H9 (cell line): ENCODE measurements around the gene SLC12A2. TPM values are rescaled to one million over a fixed set of nuclear protein-coding genes. Genes with fewer than 3 reads are reported as not detected.

Experiments
- DNase-seq: peaks from one replicate; pipeline ENCODE4 v3.0.0-alpha.2; 2017
- H2AFZ ChIP-seq: one replicate; pipeline ENCODE4 v1.6.1; 2013; ENCODE audit warnings: mild to moderate bottlenecking, low read length, control low read depth, moderate library complexity
- H2AK5ac ChIP-seq: 2 replicates; pipeline ENCODE4 v1.6.1; 2013; ENCODE audit warnings: low read length, control low read depth, mixed read lengths; ENCODE audit not compliant: insufficient read length
- H2BK120ac ChIP-seq: one replicate; pipeline ENCODE4 v1.6.1; 2013; ENCODE audit warnings: low read depth, mild to moderate bottlenecking, low read length, control low read depth, inconsistent platforms; ENCODE audit not compliant: poor library complexity, severe bottlenecking
- H2BK12ac ChIP-seq: 2 replicates; pipeline ENCODE4 v1.6.1; 2013; ENCODE audit warnings: low read length, control low read depth, mixed read lengths, low read depth; ENCODE audit not compliant: insufficient read length
- H2BK15ac ChIP-seq: 2 replicates; pipeline ENCODE4 v1.6.1; 2013; ENCODE audit warnings: low read depth, low read length, control low read depth
- H2BK20ac ChIP-seq: one replicate; pipeline ENCODE4 v1.6.1; 2013; ENCODE audit warnings: low read depth, mild to moderate bottlenecking, low read length, control low read depth, inconsistent platforms; ENCODE audit not compliant: poor library complexity, severe bottlenecking
- H2BK5ac ChIP-seq: 2 replicates; pipeline ENCODE4 v1.6.1; 2013; ENCODE audit warnings: low read length, control low read depth, mixed read lengths; ENCODE audit not compliant: insufficient read length
- H3K14ac ChIP-seq: 2 replicates; pipeline ENCODE4 v1.6.1; 2013; ENCODE audit warnings: low read length, control low read depth; ENCODE audit not compliant: insufficient read depth
- H3K18ac ChIP-seq: 2 replicates; pipeline ENCODE4 v1.6.1; 2013; ENCODE audit warnings: low read depth, mild to moderate bottlenecking, mixed read lengths, low read length, control low read depth; ENCODE audit not compliant: insufficient read length
- H3K23ac ChIP-seq: 2 replicates; pipeline ENCODE4 v1.6.1; 2013; ENCODE audit warnings: low read length, control low read depth, mixed read lengths, low read depth; ENCODE audit not compliant: insufficient read length
- H3K23me2 ChIP-seq: 2 replicates; pipeline ENCODE4 v1.6.1; 2013; ENCODE audit warnings: low read depth, mild to moderate bottlenecking, mixed read lengths, low read length, control low read depth; ENCODE audit not compliant: insufficient read length, poor library complexity, severe bottlenecking
- H3K27ac ChIP-seq: 2 replicates; pipeline ENCODE4 v1.5.1; 2013; ENCODE audit warnings: low read length, control low read depth, mixed read lengths, low read depth; ENCODE audit not compliant: insufficient read length
- H3K27me3 ChIP-seq: 2 replicates; pipeline ENCODE4 v1.6.1; 2013; ENCODE audit warnings: low read length, control low read depth, inconsistent platforms; ENCODE audit not compliant: insufficient read depth
- H3K4ac ChIP-seq: 2 replicates; pipeline ENCODE4 v1.6.1; 2013; ENCODE audit warnings: low read depth, mild to moderate bottlenecking, control low read depth, inconsistent platforms, low read length, moderate library complexity
- H3K4me1 ChIP-seq: 2 replicates; pipeline ENCODE4 v1.6.1; 2013; ENCODE audit warnings: low read length, control low read depth, inconsistent platforms; ENCODE audit not compliant: insufficient read depth
- H3K4me2 ChIP-seq: 2 replicates; pipeline ENCODE4 v1.6.1; 2013; ENCODE audit warnings: low read length, control low read depth, mixed read lengths; ENCODE audit not compliant: insufficient read length, insufficient read depth
- H3K56ac ChIP-seq: 2 replicates; pipeline ENCODE4 v1.6.1; 2013; ENCODE audit warnings: low read depth, mild to moderate bottlenecking, mixed read lengths, low read length, control low read depth; ENCODE audit not compliant: insufficient read length
- H3K79me1 ChIP-seq: 2 replicates; pipeline ENCODE4 v1.6.1; 2013; ENCODE audit warnings: low read depth, mild to moderate bottlenecking, moderate library complexity, low read length, control low read depth, inconsistent platforms; ENCODE audit not compliant: insufficient read depth, poor library complexity, severe bottlenecking
- H3K79me2 ChIP-seq: 2 replicates; pipeline ENCODE4 v1.6.1; 2013; ENCODE audit warnings: low read length, control low read depth, inconsistent platforms; ENCODE audit not compliant: insufficient read depth
- H3K9ac ChIP-seq: 2 replicates; pipeline ENCODE4 v1.6.1; 2013; ENCODE audit warnings: low read length, control low read depth, mixed read lengths; ENCODE audit not compliant: insufficient read length; ENCODE audit errors: extremely low read depth
- H3K9me3 ChIP-seq: one replicate; pipeline ENCODE4 v1.6.1; 2013; ENCODE audit warnings: low read depth, low read length, inconsistent platforms; ENCODE audit not compliant: control insufficient read depth
- H3T11ph ChIP-seq: one replicate; pipeline ENCODE4 v1.6.1; 2013; ENCODE audit warnings: mild to moderate bottlenecking, low read length, control low read depth, inconsistent platforms
- H4K20me1 ChIP-seq: one replicate; pipeline ENCODE4 v1.6.1; 2013; ENCODE audit not compliant: control insufficient read depth, insufficient read length, insufficient read depth
- H4K5ac ChIP-seq: 2 replicates; pipeline ENCODE4 v1.6.1; 2013; ENCODE audit warnings: low read depth, mild to moderate bottlenecking, mixed read lengths, low read length, control low read depth; ENCODE audit not compliant: insufficient read length
- H4K8ac ChIP-seq: replicated peaks from 2 replicates; pipeline ENCODE4 v1.6.1; 2013; ENCODE audit warnings: low read length, control low read depth, mixed read lengths, low read depth; ENCODE audit not compliant: insufficient read length
- H4K91ac ChIP-seq: 2 replicates; pipeline ENCODE4 v1.6.1; 2013; ENCODE audit warnings: low read depth, mild to moderate bottlenecking, moderate library complexity, mixed read lengths, low read length, control low read depth; ENCODE audit not compliant: insufficient read length
- H3K27ac Mint-ChIP-seq, 3 experiments: 2 replicates in 2 of 3; 3 replicates in 1 of 3; pipeline ENCODE4 v1.8.0; 2020 to 2021; ENCODE audit warnings: mixed read lengths in 3 of 3, mild to moderate bottlenecking in 1 of 3, moderate library complexity in 1 of 3
- H3K27me3 Mint-ChIP-seq: 2 replicates; pipeline ENCODE4 v1.8.0; 2021; ENCODE audit warnings: low read depth, mild to moderate bottlenecking, moderate library complexity, mixed read lengths
- H3K36me3 Mint-ChIP-seq, 3 experiments: 2 replicates in 2 of 3; 3 replicates in 1 of 3; pipeline ENCODE4 v1.8.0; 2020 to 2021; ENCODE audit warnings: low read depth in 3 of 3, mixed read lengths in 3 of 3; ENCODE audit not compliant: insufficient read depth in 1 of 3
- H3K4me1 Mint-ChIP-seq, 2 experiments: 2 replicates each; pipeline ENCODE4 v1.8.0; 2020; ENCODE audit warnings: mixed read lengths in 2 of 2
- H3K4me3 Mint-ChIP-seq, 2 experiments: 2 replicates in 1 of 2; 3 replicates in 1 of 2; pipeline ENCODE4 v1.8.0; 2020 to 2021; ENCODE audit warnings: mild to moderate bottlenecking in 2 of 2, mixed read lengths in 2 of 2, moderate library complexity in 1 of 2
- H3K9me3 Mint-ChIP-seq, 2 experiments: 2 replicates in 1 of 2; 3 replicates in 1 of 2; pipeline ENCODE4 v1.8.0; 2020; ENCODE audit warnings: mild to moderate bottlenecking in 2 of 2, mixed read lengths in 2 of 2, moderate library complexity in 1 of 2
- WGBS: extraction: QIAGEN DNeasy Blood & Tissue Kit; methylation state at CpG from one replicate; pipeline ENCODE4 v1.1.7; 2013; ENCODE audit warnings: missing lambda C conversion rate, low lambda C conversion rate, mixed read lengths; ENCODE audit not compliant: insufficient read length; ENCODE audit errors: extremely low coverage; 5-methylcytosine and 5-hydroxymethylcytosine counted together
- total RNA-seq: library from RNA; stranded (reverse); gene quantifications from 2 replicates; pipeline ENCODE4 v1.2.1, GENCODE V29; 2021
- TF ChIP-seq, protein P1 (sequence below): fragments of 200-600 bp; sonication (generic); conservative IDR thresholded peaks from 3 replicates; pipeline ENCODE4 v1.8.0; 2021; ENCODE audit warnings: antibody characterized with exemption, mild to moderate bottlenecking

SLC12A2 gene
- total RNA-seq, 1 experiment from 2014 or later = 17.9 TPM

DNA sequence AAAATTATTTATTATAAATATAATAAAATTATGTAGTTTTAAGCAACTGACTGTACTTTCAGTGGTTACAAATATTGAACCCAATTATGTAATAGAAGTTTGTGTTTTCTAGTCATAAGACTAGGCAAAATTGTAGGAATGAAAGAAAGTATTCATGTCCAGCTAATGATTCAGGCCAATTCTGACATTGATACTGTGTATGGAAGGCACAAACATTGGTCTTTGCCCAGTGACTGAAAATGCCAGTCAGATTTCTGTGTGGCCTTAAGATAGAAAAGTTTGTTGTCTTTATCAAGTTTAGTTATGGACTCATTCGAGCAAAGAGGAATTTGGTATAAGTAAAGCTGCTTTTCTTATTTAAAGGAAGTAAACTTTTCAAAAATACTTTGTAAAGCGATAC, 60.3 kb downstream of the SLC12A2 start:
- no peak overlapping the region for H3K27ac Mint-ChIP-seq
- no CpG with 5 or more reads among the region's 2 CpGs for WGBS

More for the DNA sequence above, 60.3 kb downstream of the SLC12A2 start:
- Histone ChIP-seq H2BK20ac (no peak overlapping the region), H2AK5ac (no peak overlapping the region), H3T11ph (no peak overlapping the region), H2BK120ac (no peak overlapping the region), H2BK12ac (no peak overlapping the region), H2BK5ac (no peak overlapping the region), H2BK15ac (no peak overlapping the region), H4K5ac (no peak overlapping the region), H4K91ac (no peak overlapping the region), H3K4me2 (no peak overlapping the region), H3K9me3 (no peaks in the 10 kb centered on the region), H3K23me2 (no peaks in the 10 kb centered on the region), H3K18ac (no peak overlapping the region), H3K27ac (no peak overlapping the region), H3K23ac (no peak overlapping the region), H3K14ac (no peak overlapping the region), H2AFZ (no peak overlapping the region), H3K9ac (no peak overlapping the region), H3K79me2 (no peaks in the 10 kb centered on the region), H3K4ac (no peak overlapping the region), H4K8ac (no peak overlapping the region), H3K27me3 (no peaks in the 10 kb centered on the region), H3K56ac (no peak overlapping the region), H3K79me1 (no peaks in the 10 kb centered on the region), H4K20me1 (no peaks in the 10 kb centered on the region), H3K4me1 (no peaks in the 10 kb centered on the region)
- DNase-seq = no peak
- Mint-ChIP-seq H3K36me3 (peaks cover 0 to 5% (median 0%) of the 10 kb centered on the region in 3 experiments; a peak in 2 of 7 replicates), H3K9me3 (no peaks in the 10 kb centered on the region), H3K4me3 (no peak overlapping the region), H3K27me3 (no peaks in the 10 kb centered on the region), H3K4me1 (no peaks in the 10 kb centered on the region)
- TF ChIP-seq, protein P1, sequence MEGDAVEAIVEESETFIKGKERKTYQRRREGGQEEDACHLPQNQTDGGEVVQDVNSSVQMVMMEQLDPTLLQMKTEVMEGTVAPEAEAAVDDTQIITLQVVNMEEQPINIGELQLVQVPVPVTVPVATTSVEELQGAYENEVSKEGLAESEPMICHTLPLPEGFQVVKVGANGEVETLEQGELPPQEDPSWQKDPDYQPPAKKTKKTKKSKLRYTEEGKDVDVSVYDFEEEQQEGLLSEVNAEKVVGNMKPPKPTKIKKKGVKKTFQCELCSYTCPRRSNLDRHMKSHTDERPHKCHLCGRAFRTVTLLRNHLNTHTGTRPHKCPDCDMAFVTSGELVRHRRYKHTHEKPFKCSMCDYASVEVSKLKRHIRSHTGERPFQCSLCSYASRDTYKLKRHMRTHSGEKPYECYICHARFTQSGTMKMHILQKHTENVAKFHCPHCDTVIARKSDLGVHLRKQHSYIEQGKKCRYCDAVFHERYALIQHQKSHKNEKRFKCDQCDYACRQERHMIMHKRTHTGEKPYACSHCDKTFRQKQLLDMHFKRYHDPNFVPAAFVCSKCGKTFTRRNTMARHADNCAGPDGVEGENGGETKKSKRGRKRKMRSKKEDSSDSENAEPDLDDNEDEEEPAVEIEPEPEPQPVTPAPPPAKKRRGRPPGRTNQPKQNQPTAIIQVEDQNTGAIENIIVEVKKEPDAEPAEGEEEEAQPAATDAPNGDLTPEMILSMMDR = no peak
